GM19025 (cell line): ENCODE measurements around the gene BICD1.
A peak's percentile ranks its signal among the peaks of the same experiment; 100 is the strongest.

Experiments
- ATAC-seq: cut with Tn5 transposase; IDR thresholded peaks from one replicate; pipeline ENCODE4 v1.9.1; 2021; ENCODE audit warnings: mild to moderate bottlenecking, low read depth, moderate library complexity; ENCODE audit not compliant: unreplicated experiment

The BICD1 gene

DNA sequence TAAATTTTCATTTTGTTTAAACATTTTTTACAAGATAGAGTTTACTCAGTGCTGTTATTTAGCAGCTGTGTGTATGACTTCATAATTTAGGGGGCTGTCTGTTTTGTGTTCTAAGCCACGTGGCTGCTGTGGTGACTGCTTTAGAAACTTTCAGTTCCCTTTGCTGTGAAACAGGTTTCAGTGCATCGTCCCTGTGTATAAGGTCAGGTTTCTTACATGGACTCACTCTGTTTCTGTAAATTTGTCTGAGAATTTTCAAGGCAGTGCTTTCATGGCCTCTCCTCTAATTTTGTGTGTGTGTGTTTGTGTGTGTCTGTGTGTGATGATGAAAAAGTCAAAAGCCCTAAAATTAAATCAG lies 32.4 kb downstream of the BICD1 start:
- ATAC-seq, result peak; percentile 91

DNA sequence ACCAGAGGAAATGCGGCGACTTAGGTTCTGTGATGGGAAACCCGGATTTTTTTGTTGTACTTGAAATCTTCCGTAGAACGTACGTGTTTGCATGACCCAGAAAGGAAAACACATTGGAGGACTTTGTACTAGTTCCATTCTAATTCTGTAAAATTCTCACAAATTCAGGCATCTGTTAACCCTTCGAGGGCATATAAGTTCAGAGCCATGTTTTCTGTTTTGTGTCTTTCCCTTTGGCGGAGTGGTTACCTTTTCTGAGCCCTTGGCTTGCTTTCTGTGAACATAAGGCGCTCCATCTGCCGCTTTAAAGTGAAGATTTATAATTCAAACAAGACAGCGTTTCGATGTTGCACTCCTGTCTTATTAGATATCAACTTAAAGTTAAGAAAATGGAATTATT lies 34.2 kb downstream of the BICD1 start:
- no peak for ATAC-seq

DNA sequence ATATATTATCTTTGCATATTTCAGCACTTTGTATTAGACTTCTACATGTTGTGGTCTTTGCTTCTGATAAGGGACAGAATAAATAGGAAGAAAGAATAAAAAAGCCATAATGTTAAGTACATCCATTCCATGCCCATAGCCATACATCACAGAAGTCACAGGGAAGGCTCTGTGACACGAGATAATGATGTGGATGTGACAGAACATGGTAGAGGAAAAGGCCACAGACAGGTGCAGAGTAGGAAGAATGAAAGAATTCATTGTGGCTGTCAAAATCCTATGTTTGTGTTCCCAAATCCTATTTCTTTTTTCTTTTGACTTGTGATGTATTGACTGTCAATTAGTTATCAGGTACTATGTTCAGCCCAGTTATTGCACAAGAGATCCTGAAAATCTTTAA lies 38.4 kb downstream of the BICD1 start:
- no peak for ATAC-seq

DNA sequence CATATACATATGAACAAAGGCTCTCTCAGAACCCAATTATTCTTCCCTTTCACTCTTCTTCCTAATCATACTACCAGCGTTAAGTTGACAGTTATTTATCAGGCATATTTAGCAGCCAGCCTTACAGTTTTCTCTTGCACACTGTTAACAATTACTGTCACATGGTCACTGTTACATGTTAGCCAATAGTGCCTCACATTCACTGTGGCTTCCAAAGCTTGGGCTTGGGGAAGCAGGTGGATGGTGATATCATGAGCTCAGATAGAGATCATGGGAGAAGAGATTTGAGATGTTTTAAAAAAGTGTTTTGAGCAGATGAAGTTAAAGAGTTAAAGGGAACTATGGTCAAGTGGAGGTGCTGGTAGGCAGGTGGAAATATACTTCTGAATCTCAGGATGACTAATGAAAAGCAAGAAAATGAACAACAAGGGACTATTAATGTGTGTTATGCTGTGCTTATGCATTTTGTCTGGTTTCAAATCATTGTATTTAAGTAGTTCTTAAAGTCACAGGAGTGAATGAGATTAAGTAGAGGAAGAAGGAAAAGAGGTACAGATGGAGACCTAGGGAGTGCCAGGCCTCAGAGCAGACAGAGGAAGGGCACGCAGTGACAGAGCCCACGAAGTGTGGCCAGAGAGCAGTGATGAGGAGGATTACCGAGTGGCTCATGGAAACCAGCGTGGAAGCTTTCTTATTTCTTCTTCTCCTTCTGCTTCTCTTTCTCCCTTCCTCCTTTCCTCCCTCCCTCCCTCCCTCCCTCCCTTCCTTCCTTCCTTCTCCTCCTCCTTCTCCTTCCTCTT lies 39.6 kb downstream of the BICD1 start:
- ATAC-seq, result peak; percentile 77

DNA sequence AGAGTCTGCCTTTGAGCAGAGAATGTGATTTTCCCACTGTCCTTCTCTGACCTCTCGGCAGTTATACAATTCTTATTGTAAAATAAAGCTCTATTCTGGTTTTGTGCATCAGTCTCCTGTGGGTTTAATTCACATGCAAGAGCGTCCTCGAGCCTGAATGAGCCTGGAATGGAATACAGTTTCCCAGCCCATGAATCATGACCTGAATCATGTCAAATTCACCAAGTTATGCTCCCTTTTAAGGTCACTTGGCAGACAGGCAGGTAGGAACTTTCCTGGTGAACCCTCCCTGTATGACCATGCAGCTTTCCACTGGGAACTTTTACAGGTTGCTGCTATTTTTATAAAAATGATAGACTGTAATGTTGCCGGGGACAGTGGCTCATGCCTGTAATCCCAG lies 41.7 kb downstream of the BICD1 start:
- ATAC-seq, result no peak

DNA sequence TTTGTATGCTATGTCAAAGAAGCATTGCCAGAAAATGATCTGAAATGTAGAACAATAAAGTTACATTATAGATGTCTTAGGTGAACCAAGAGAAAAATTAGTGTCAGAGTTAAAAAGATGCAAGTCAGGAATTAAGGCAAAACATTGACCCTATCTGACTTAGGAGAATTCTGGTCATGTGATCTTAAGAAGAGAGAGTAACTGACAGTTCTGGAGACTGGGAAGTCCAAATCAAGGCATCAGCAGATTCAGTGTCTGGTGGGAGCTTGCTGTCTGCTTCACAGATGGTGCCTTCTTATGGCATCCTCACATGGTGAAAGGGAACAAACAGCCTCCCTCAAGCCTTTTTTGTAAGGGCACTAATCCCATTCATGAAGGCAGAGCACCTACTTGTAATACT lies 42.8 kb downstream of the BICD1 start:
- no peak for ATAC-seq

DNA sequence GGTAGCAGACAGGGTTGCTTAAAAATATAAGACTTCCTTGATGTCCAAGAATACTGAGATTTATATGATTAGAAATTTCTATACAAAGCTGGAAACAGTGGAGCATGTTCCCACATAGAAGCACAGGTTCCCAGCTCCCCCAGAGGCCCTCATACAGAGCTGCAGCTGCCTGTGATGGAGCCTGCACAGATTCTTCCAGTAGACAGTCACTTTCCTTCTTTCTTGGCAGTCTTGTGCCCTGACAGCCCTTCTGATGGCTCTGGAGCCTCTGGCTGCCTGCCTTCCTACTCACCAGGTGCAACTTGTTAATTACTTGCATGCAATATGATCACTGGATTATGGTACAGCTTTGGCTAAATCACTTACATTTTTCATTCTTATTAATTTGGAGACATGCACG lies 44.4 kb downstream of the BICD1 start:
- no peak for ATAC-seq

DNA sequence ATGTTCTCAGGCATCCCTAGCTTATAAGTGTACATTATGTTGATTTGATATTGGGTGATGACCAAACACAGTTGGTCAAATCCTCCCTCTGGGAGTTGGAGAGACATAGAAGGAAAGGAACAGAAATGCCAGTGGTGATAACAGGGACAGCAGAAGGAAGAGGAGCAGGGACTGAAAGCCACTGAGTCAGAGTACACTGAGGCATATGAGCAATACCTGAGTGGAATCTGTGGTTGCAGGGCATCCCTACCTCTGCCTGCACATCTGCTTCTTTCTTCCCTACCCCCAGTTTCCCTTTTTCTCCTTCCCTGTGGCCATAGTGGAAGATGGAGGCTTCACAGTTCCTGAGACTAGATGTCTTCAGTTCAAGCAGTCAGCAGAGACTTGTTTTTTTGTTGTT lies 44.9 kb downstream of the BICD1 start:
- ATAC-seq, result no peak

DNA sequence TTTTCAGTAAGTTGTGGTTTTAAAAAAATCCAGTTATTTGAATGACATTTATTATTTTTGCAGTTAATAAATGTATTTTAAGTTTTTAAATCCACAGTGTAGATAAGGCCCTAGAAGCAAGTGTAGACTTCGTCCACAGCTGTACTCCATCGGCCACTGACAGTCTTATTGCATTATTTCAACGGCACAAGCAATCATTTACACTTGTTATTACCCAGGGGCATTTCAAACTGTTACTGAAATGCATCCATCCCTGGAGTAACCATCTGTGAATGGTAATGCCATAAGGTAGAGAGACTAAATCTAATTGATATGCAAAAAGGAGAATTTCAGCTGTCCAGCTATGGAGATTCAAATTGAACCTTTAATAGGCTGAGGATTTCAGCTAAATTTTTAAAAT lies 48.4 kb downstream of the BICD1 start:
- no peak for ATAC-seq

DNA sequence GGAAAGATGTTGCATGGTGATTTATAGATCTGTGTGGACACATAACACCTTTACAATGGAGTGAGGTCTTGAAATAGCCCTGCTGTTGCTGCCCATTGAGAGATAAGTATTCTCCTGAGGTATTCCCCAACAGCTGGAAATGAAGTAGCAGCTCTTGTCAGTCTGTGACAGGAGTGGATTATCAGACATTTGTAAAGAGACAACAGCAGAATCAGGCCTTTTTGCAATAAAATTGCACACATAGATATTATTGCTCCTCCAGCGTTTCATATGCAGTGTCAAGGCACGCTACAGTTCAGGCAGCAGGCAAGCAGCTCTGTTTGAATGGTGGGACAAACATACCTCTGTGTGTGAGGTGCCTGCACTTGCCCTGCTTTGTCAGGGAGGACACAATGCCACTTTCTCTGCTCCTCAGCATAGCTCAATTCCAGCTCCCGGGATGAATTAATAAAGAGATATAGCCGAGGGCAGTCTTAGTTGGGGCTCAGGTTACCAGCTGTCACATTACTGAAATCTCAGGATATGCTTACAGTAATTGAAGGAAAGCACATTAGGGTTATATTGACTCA lies 49.4 kb downstream of the BICD1 start:
- ATAC-seq, result no peak

DNA sequence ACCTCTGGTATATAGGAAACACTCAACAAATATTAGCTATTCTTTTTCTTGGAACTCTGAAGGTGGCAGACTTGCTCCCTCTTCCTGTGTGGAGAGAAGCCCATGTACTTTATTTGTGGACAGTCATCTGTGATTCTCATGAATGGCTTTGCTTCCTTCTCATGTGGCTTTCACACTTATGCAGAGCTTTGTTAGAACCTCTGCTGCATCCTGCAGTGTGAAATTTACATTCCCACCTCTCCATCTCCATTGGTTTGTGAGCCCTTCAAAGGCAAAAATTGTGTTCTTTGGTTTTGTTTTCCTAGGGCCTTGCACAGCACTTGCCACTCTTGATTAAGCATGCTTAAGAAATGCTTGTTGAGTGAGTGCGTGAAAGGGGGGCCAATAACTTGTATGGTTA lies 51.9 kb downstream of the BICD1 start:
- ATAC-seq, result no peak

DNA sequence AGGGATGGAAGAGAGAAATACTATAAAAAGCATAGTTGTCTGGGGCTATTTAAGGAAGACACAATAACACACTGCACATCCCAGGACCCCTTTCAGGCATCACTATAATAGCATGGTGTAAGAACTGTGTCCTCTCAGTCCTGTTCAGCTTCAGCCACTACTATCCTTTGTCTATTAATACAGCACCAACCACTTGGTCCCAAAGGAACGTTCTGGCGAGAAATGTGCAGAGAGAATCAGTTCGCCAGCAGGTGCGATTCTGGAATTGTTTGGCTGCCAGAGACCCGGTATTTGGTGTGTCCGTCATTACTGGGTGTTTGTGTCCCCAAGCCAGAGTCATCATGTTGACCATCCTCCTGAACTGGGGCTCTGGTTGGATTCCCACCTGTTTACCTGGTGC lies 52.7 kb downstream of the BICD1 start:
- no peak for ATAC-seq

DNA sequence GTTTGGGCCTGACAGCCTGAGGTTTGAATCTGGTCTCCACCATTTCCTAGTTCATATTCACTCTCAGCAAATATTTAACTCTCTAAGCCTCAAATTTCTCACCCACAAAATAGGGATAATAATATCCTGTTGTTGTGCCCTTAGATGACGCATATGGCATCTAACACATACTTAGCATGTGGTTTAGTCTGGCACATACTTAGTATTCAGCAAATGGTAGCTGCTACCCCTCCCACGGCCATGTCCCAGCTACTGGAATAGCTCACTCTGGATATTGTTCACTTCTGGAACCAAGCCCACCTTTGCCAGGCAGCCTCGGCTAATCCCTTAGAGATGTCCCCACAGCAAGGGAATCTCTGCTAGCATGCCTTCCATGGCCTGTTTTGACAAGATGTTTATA lies 53.3 kb downstream of the BICD1 start:
- ATAC-seq, result no peak

DNA sequence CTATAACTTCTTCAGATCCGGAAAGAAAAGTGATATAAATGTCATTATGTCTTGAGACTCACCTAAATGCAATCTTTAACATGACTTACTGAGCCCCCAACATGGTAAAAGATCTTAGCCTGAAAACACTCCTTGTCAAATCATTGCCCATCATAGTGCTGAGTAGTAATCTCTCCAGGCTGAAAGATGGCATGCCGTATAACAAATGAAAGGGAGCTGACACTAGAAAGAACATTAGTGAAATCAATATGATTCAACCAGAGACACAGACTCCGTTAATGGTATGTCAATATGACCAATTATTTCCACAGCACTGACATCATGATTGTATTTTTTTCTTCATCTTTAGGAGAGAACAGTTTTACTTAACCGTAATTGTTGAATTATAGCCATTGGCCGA lies 54.4 kb downstream of the BICD1 start:
- no peak for ATAC-seq

DNA sequence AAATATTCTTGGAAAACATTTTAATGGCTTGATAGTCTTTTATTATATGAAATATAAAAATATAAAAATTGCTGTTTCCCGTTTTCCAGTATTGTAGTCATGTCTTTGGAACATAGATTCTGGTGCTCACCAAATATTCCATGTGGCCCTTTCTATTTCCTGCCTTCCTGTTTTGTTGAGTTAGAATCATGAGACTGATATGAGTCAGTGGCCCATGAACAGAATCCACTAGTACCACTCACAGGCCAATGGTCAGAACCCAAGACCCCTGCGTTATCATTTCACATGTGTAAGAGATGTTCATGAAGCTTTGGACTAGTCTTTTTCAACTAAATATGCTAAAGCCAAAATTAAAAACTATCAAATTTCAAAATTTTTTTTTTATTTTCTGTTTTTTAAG lies 56.9 kb downstream of the BICD1 start:
- no peak for ATAC-seq

DNA sequence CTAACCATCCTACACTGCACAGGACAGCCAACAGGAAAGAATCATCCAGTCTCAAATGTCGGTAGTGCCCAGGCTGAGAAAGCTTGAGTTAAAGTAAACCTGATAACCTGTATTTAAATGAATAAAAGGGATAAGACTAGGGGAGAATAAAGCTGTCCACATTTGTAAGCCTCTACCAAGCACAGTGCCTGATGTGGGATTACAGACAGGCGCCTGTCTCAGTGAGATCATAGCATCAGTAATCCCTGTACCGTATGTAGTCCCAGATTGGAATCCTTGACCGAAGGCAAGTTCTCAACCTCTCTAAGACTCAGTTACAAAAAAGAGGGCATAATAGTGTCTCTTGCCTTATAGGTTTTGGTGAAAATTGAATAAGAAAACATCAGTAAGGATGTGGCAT lies 59.9 kb downstream of the BICD1 start:
- no peak for ATAC-seq

DNA sequence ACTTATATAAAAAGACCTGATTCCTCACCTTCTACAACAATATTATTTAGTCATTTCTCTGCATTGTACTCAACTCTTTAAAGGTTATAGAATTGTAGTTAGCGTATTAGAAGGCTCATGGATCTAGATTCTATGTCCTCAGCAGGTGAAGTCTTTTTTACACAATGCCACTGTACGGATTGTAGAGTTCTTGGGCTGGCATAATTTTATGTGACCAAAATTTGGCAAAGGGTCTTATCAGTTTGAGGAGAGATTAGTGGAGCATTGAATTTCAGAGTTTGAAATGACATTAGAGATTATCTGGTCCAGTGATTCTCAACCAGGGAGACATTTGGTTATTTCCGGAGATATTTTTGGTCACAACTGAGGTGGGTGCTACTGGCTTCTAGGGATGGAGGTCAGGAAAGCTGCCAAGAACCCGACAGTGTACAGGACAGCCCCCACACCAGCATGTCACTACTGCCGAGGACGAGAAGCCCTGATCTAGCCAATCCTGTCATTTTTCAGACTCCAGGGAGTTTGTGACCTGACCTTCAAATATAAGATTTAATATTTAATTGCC lies 63.9 kb downstream of the BICD1 start:
- no peak for ATAC-seq

DNA sequence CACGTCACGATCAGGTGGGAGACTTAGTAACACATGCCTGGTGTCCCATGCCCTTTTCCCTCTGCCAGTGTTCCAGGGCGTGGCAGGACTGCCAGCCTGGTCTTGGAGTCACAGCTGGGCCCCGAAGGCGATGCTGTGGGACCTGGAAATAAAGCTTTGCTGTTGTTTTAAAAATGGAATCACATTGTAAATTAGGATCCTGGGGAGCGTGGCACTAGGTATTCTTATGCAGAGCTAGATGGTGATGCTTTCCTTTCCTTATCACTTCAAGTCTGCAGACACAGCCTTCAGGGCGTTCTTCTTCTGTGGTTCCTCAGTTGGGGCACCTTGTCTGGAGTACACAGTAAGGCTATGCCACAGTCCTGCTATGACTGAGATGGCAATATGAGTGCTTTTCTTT lies 64.6 kb downstream of the BICD1 start:
- no peak for ATAC-seq

DNA sequence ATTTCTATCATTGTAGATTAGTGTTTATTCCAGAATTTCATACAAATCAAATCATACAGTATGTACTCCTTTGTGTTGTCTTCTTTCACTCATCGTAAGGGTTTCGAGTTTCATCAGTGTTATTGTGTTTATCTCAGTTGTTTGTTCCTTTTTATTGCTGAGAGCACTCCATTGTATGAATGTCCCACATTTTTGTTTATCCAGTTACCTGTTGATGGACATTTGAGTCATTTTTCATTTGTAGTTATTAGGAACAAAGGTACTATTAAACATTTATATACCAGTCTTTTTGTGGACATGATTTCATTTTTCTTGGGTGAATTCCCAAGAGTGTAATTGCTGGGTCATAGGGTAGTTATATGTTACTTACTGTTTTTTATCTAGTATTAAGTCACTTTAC lies 70.0 kb downstream of the BICD1 start:
- ATAC-seq, result no peak

DNA sequence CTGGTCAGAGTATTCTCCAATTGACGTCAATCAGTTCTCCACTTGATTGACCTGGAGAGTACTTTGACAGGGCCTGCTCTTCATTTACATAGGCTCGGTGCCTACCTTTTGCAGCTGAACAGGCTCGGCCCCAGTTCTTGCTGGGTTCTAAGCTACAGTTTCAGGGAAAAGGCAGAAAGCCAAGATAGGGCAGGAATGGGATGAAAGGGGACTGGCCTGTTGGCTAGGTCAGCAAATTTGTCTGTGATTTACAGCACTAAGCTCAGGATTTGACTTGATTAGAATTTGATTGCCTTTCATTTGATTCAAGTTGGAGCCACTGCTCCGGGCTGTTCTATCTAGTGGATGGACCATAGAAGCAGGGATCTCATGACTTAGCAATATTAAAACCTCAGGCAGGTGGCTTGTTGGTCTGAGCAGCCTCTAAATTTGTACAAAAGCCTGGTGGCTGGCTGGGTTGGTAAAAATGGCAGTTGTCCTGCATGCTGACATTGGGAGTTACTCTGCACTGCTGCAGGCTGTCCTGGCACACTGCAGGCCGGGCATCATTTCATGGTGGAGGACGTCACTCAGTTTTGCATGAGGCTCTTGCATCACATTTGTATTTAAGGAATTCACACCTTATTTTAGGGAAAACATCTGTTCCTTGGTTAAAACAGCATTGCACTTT lies 71.8 kb downstream of the BICD1 start:
- no peak for ATAC-seq

DNA sequence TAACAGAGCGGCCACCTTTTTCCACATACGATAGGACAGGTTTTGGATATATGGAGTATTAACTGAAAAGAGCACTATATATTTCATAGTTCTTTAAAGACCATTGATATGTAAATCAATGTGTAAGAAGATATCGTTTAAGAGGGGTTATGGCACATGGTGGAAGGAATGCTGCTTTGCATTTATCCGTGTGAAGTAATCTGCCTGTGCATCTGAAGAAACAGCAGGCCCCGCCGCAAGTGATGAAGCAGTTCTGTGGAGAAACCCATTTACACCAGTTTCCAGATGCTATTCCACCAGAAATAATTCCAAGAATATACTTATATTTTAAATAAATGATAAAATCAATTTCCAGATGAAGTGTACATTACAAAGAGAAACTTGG lies 72.4 kb downstream of the BICD1 start:
- no peak for ATAC-seq
